ENCODE data around the gene ZNF329. TPM values are rescaled to one million over a fixed set of nuclear protein-coding genes. Genes with fewer than 3 reads are reported as not detected.

ZNF329 gene
- total RNA-seq, 1 experiment from 2014 or later: 10.5 TPM

DNA sequence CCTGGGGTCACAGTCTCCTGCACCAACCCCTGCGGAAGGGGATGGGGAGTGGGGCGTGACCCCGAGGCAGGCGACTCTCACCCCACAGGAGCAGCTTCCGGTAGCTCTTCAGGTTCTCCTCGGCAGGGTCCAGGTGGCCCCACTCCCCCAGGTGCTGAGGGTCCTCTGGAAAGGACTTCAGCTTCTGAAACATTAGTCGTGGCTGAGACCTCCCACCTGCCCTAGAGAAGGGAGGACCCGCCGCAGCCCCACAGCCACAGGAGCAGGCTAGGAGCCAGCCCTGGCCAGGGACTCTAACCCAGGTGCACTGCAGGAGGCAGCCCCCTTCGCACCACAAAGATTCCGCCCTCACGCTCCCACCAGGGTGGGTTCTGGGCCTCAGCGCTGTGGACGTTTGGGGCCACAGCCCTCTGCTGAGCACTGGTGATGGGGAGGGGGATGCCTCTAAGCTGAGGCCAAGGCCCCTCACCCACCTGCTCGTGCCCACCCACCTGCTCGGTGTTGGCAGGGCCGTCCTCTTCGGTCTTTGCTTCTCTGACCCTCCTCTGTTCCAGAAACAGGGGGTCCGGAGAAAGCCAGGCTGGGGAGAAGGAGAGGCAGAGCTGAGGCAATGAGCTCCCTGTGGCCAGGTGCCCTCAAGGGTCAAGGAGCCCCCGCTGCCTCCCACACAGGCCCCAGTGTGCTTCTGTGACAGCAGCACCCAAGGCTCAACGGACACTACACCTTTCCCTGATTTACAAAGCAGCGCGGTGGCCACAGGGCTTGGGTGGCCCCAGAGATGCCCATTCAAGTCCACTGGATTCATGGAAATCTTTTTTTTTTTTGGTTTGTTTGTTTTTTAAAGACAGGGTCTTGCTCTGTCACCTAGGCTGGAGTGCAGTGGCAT, 63.5 kb downstream of the ZNF329 start:
- Histone ChIP-seq H3K27me3 (ENCODE audit: low read length) (no peaks in the 10 kb centered on the region), H3F3A (ENCODE audit: low read length, unreplicated experiment) (no peaks in the 10 kb centered on the region), H3K27ac (ENCODE audit: low read length) (no peak overlapping the region), H4K20me1 (ENCODE audit: low read length) (no peaks in the 10 kb centered on the region), H2AFZ (ENCODE audit: low read length) (no peak overlapping the region), H3K4me3 (ENCODE audit: low read length) (no peak overlapping the region), H3K4me2 (ENCODE audit: low read length) (no peak overlapping the region), H3K4me1 (ENCODE audit: insufficient read depth, low read length) (no peaks in the 10 kb centered on the region), H3K9me2 (replicated peaks; ENCODE audit: low read length) (no peaks in the 10 kb centered on the region), H3K36me3 (ENCODE audit: low read depth, low read length) (no peaks in the 10 kb centered on the region; the same call in 1 of the 2 replicates), H3K79me2 (ENCODE audit: low read length) (no peaks in the 10 kb centered on the region), H3K9me3 (ENCODE audit: low read length) (peaks cover 50% of the 10 kb centered on the region), H3K9ac (ENCODE audit: low read length) (no peak overlapping the region)
- DNase-seq (no peak), ATAC-seq (no peak)
- ChIA-PET POLR2A (ENCODE audit: unreplicated experiment) (no interaction called here), CTCF (no interaction called here)
- intact Hi-C loops (cut with micrococcal nuclease): no loop called here
- no TSS peak for BruUV-seq (replicated peaks)
- TF ChIP-seq EZH2 (IDR thresholded peaks at IDR 0.05; ENCODE audit: low read length, unreplicated experiment): no peak
- TF ChIP-seq EZH2phosphoT487 (IDR thresholded peaks at IDR 0.05; ENCODE audit: borderline replicate concordance, low read length): no peak
- TF ChIP-seq, protein P1, sequence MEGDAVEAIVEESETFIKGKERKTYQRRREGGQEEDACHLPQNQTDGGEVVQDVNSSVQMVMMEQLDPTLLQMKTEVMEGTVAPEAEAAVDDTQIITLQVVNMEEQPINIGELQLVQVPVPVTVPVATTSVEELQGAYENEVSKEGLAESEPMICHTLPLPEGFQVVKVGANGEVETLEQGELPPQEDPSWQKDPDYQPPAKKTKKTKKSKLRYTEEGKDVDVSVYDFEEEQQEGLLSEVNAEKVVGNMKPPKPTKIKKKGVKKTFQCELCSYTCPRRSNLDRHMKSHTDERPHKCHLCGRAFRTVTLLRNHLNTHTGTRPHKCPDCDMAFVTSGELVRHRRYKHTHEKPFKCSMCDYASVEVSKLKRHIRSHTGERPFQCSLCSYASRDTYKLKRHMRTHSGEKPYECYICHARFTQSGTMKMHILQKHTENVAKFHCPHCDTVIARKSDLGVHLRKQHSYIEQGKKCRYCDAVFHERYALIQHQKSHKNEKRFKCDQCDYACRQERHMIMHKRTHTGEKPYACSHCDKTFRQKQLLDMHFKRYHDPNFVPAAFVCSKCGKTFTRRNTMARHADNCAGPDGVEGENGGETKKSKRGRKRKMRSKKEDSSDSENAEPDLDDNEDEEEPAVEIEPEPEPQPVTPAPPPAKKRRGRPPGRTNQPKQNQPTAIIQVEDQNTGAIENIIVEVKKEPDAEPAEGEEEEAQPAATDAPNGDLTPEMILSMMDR (conservative IDR thresholded peaks at IDR 0.05; ENCODE audit: low read depth, low read length): no peak

DNA sequence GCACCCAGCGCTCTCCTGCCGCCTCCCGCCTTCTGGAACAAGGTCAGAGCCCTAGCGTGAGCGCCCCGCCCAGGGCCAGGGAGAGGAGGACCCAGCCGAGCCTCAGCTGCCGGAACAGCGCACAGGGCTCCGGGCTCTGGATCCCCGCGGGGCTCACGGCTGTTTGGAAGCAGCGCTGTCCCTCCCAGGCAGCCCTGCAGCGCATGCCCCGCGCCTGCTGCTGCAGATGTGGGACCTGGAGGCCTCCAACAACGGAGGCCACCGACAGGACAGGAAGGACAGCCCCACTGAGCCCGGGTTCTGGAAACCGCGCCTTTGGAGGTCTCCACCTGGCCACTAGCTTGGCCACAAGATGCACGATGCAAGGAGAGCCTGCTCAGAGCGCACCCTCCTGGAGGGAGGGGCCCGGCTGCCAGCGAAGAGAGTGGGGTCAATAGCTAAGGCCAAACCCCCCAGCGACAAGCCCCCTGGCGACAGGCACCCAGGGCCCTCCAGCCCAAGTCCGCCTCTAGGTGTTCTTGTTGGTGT, 65.2 kb downstream of the ZNF329 start:
- no peaks in the 10 kb centered on the region for H3K9me2 ChIP-seq (replicated peaks; ENCODE audit: low read length)
- no peaks in the 10 kb centered on the region for H3K79me2 ChIP-seq (ENCODE audit: low read length)
- H3K36me3 ChIP-seq (ENCODE audit: low read depth, low read length): no peaks in the 10 kb centered on the region
- no peak overlapping the region for H3K4me3 ChIP-seq (ENCODE audit: low read length)
- no peaks in the 10 kb centered on the region for H4K20me1 ChIP-seq (ENCODE audit: low read length)
- intact Hi-C loops (cut with micrococcal nuclease): no loop called here
- BruUV-seq (replicated peaks): no TSS peak
- H3K9ac ChIP-seq (ENCODE audit: low read length): no peak overlapping the region
- TF ChIP-seq EZH2 (IDR thresholded peaks at IDR 0.05; ENCODE audit: low read length, unreplicated experiment): no peak
- TF ChIP-seq, protein P1 (conservative IDR thresholded peaks at IDR 0.05; ENCODE audit: low read depth, low read length): no peak
- TF ChIP-seq EZH2phosphoT487 (IDR thresholded peaks at IDR 0.05; ENCODE audit: borderline replicate concordance, low read length): no peak
- ChIA-PET CTCF (no interaction called here), POLR2A (ENCODE audit: unreplicated experiment) (no interaction called here)
- H2AFZ ChIP-seq (ENCODE audit: low read length): no peak overlapping the region
- H3K4me1 ChIP-seq (ENCODE audit: insufficient read depth, low read length): no peaks in the 10 kb centered on the region
- H3K9me3 ChIP-seq (ENCODE audit: low read length): peaks cover 51% of the 10 kb centered on the region
- H3F3A ChIP-seq (ENCODE audit: low read length, unreplicated experiment): no peaks in the 10 kb centered on the region
- no peak overlapping the region for H3K4me2 ChIP-seq (ENCODE audit: low read length)
- no peaks in the 10 kb centered on the region for H3K27me3 ChIP-seq (ENCODE audit: low read length)
- no peak for ATAC-seq
- no peak for DNase-seq
- H3K27ac ChIP-seq (ENCODE audit: low read length): no peak overlapping the region

Measured in PC-3 (cell line).